ENCODE results near the gene PTGDR.

GRCh38 chr14:52307905-52308304, 40.4 kb downstream of the PTGDR start:
- TF ChIP-seq, protein P1, sequence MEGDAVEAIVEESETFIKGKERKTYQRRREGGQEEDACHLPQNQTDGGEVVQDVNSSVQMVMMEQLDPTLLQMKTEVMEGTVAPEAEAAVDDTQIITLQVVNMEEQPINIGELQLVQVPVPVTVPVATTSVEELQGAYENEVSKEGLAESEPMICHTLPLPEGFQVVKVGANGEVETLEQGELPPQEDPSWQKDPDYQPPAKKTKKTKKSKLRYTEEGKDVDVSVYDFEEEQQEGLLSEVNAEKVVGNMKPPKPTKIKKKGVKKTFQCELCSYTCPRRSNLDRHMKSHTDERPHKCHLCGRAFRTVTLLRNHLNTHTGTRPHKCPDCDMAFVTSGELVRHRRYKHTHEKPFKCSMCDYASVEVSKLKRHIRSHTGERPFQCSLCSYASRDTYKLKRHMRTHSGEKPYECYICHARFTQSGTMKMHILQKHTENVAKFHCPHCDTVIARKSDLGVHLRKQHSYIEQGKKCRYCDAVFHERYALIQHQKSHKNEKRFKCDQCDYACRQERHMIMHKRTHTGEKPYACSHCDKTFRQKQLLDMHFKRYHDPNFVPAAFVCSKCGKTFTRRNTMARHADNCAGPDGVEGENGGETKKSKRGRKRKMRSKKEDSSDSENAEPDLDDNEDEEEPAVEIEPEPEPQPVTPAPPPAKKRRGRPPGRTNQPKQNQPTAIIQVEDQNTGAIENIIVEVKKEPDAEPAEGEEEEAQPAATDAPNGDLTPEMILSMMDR (conservative IDR thresholded peaks at IDR 0.05): no peak
- TF ChIP-seq ZFX (IDR thresholded peaks at IDR 0.05): no peak
